T-helper 17 cell (primary cell): ENCODE measurements around the gene TMTC4. TPM values are rescaled to one million over a fixed set of nuclear protein-coding genes. Genes with fewer than 3 reads are reported as not detected.
A peak's percentile ranks its signal among the peaks of the same experiment; 100 is the strongest.
"Not testable (repeated sequence)": the region's sequence is repeated elsewhere in the genome, so short reads cannot be mapped to it uniquely, and the experiment has no call there.

Experiments
- ATAC-seq: fragments of 150-1000 bp; cut with Tn5 transposase; 2 replicates; pipeline ENCODE4 v1.10.0; 2021; ENCODE audit warnings: mild to moderate bottlenecking, moderate library complexity
- DNase-seq, 3 donors: peaks; one replicate each; pipeline versions ENCODE4 v3.0.0 to v3.0.0-alpha.2; 2020 to 2021
- H3K9me3 ChIP-seq: one replicate; pipeline ENCODE4 v1.7.0; 2013; ENCODE audit warnings: low read length, mild to moderate bottlenecking; ENCODE audit not compliant: control insufficient read depth, poor library complexity, severe bottlenecking
- H3K27ac Mint-ChIP-seq: one replicate; pipeline ENCODE4 v1.8.0; 2022; ENCODE audit warnings: mild to moderate bottlenecking, moderate library complexity, mixed read lengths
- H3K27me3 Mint-ChIP-seq: one replicate; pipeline ENCODE4 v1.8.0; 2022; ENCODE audit warnings: mixed read lengths
- H3K36me3 Mint-ChIP-seq: one replicate; pipeline ENCODE4 v1.8.0; 2022; ENCODE audit warnings: low read depth, mixed read lengths
- H3K4me1 Mint-ChIP-seq: one replicate; pipeline ENCODE4 v1.8.0; 2022; ENCODE audit warnings: mild to moderate bottlenecking, mixed read lengths
- H3K4me3 Mint-ChIP-seq: one replicate; pipeline ENCODE4 v1.8.0; 2022; ENCODE audit warnings: mild to moderate bottlenecking, moderate library complexity, mixed read lengths
- total RNA-seq, 4 donors: library from RNA in 2 of 4; stranded (reverse) in 2 of 4; gene quantifications; one replicate each; pipeline ENCODE4 v1.2.3 and lab custom pipeline; 2022 to 2026

The TMTC4 gene
- total RNA-seq, 2 donors from 2014 or later: 13.7 to 14.4 TPM

GRCh38 chr13:100677128-100677527 is 2.5 kb upstream of the TMTC4 start:
- H3K27ac Mint-ChIP-seq, DNase-seq, H3K36me3 Mint-ChIP-seq, ATAC-seq, H3K9me3 ChIP-seq, H3K4me3 Mint-ChIP-seq, H3K27me3 Mint-ChIP-seq: not testable (repeated sequence)
- H3K4me1 Mint-ChIP-seq: peaks cover 25% of the 10 kb centered on the region

GRCh38 chr13:100675661-100676129 is 1.1 kb upstream of the TMTC4 start:
- peaks cover 28% of the 10 kb centered on the region for H3K4me1 Mint-ChIP-seq
- H3K9me3 ChIP-seq: no peaks in the 10 kb centered on the region
- ATAC-seq: no peak
- peak overlapping the region; percentile 96 for H3K4me3 Mint-ChIP-seq
- peaks cover 11% of the 10 kb centered on the region for H3K36me3 Mint-ChIP-seq
- H3K27me3 Mint-ChIP-seq: no peaks in the 10 kb centered on the region
- peak overlapping the region; percentile 88 for H3K27ac Mint-ChIP-seq
- no peak for DNase-seq

GRCh38 chr13:100674872-100675660 is 471 bp upstream of the TMTC4 start:
- H3K9me3 ChIP-seq: no peaks in the 10 kb centered on the region
- Mint-ChIP-seq H3K4me1 (peaks cover 32% of the 10 kb centered on the region), H3K27ac (peak overlapping the region; percentile 88), H3K36me3 (peaks cover 11% of the 10 kb centered on the region), H3K27me3 (no peaks in the 10 kb centered on the region), H3K4me3 (peak overlapping the region; percentile 96)
- ATAC-seq: peak; percentile 95
- peak; percentile 99 to 100 (median 99) for DNase-seq

- peaks cover 32% of the 10 kb centered on the region for H3K4me1 Mint-ChIP-seq
Observed at GRCh38 chr13:100673713-100674571, 653 bp downstream of the TMTC4 start.

GRCh38 chr13:100673376-100673712 is 1.3 kb downstream of the TMTC4 start:
- no peaks in the 10 kb centered on the region for H3K27me3 Mint-ChIP-seq
- no peak for DNase-seq
- no peaks in the 10 kb centered on the region for H3K9me3 ChIP-seq
- H3K27ac Mint-ChIP-seq: peak overlapping the region; percentile 92
- H3K4me3 Mint-ChIP-seq: peak overlapping the region; percentile 97
- H3K36me3 Mint-ChIP-seq: peaks cover 9% of the 10 kb centered on the region
- ATAC-seq: no peak
- peaks cover 32% of the 10 kb centered on the region for H3K4me1 Mint-ChIP-seq

More at GRCh38 chr13:100673713-100674571, 653 bp downstream of the TMTC4 start:
- H3K27me3 Mint-ChIP-seq: no peaks in the 10 kb centered on the region
- peaks cover 13% of the 10 kb centered on the region for H3K36me3 Mint-ChIP-seq
- H3K27ac Mint-ChIP-seq: peak overlapping the region; percentile 92
- DNase-seq (peak in 2 of 3 donors; percentile 13 to 23), ATAC-seq (peak; percentile 16)
- H3K4me3 Mint-ChIP-seq: peak overlapping the region; percentile 97
- no peaks in the 10 kb centered on the region for H3K9me3 ChIP-seq

- Mint-ChIP-seq H3K27me3 (no peaks in the 10 kb centered on the region), H3K36me3 (peaks cover 9% of the 10 kb centered on the region), H3K4me3 (no peak overlapping the region), H3K4me1 (peaks cover 32% of the 10 kb centered on the region), H3K27ac (no peak overlapping the region)
- ATAC-seq (no peak), DNase-seq (no peak)
- H3K9me3 ChIP-seq: no peaks in the 10 kb centered on the region
Observed at GRCh38 chr13:100671389-100672182, 3.0 kb downstream of the TMTC4 start.

GRCh38 chr13:100668408-100668807 is 6.2 kb downstream of the TMTC4 start:
- no peak for DNase-seq
- ATAC-seq: no peak
- Mint-ChIP-seq H3K36me3 (peaks cover 7% of the 10 kb centered on the region), H3K27me3 (no peaks in the 10 kb centered on the region), H3K4me3 (no peak overlapping the region), H3K4me1 (peaks cover 19% of the 10 kb centered on the region), H3K27ac (peak overlapping the region; percentile 29)
- no peaks in the 10 kb centered on the region for H3K9me3 ChIP-seq

GRCh38 chr13:100667894-100668293 is 6.7 kb downstream of the TMTC4 start:
- H3K36me3 Mint-ChIP-seq: peaks cover 10% of the 10 kb centered on the region
- no peak overlapping the region for H3K27ac Mint-ChIP-seq

GRCh38 chr13:100666124-100666523 is 8.5 kb downstream of the TMTC4 start:
- Mint-ChIP-seq H3K36me3 (peaks cover 11% of the 10 kb centered on the region), H3K4me1 (peaks cover 12% of the 10 kb centered on the region), H3K27me3 (no peaks in the 10 kb centered on the region), H3K4me3 (no peak overlapping the region), H3K27ac (no peak overlapping the region)
- ATAC-seq (no peak), DNase-seq (no peak)
- H3K9me3 ChIP-seq: no peaks in the 10 kb centered on the region

More at GRCh38 chr13:100667894-100668293, 6.7 kb downstream of the TMTC4 start:
- Mint-ChIP-seq H3K27me3 (no peaks in the 10 kb centered on the region), H3K4me3 (no peak overlapping the region), H3K4me1 (peaks cover 15% of the 10 kb centered on the region)
- ATAC-seq (no peak), DNase-seq (no peak)
- no peaks in the 10 kb centered on the region for H3K9me3 ChIP-seq

- H3K36me3 Mint-ChIP-seq: peaks cover 11% of the 10 kb centered on the region
- H3K9me3 ChIP-seq: no peaks in the 10 kb centered on the region
- peak overlapping the region; percentile 47 for H3K27ac Mint-ChIP-seq
- no peaks in the 10 kb centered on the region for H3K27me3 Mint-ChIP-seq
- H3K4me3 Mint-ChIP-seq: no peak overlapping the region
- H3K4me1 Mint-ChIP-seq: peaks cover 9% of the 10 kb centered on the region
- DNase-seq (no peak), ATAC-seq (no peak)
Observed at GRCh38 chr13:100665403-100665802, 9.2 kb downstream of the TMTC4 start.

GRCh38 chr13:100664171-100664900 is 10.3 kb downstream of the TMTC4 start:
- DNase-seq: no peak
- H3K4me1 Mint-ChIP-seq: peaks cover 11% of the 10 kb centered on the region
- H3K27me3 Mint-ChIP-seq: no peaks in the 10 kb centered on the region
- no peaks in the 10 kb centered on the region for H3K9me3 ChIP-seq
- ATAC-seq: no peak
- H3K4me3 Mint-ChIP-seq: no peak overlapping the region
- H3K36me3 Mint-ChIP-seq: peaks cover 11% of the 10 kb centered on the region
- H3K27ac Mint-ChIP-seq: no peak overlapping the region

- H3K4me3 Mint-ChIP-seq: no peak overlapping the region
- H3K27me3 Mint-ChIP-seq: no peaks in the 10 kb centered on the region
- peaks cover 18% of the 10 kb centered on the region for H3K4me1 Mint-ChIP-seq
- DNase-seq: no peak
- H3K27ac Mint-ChIP-seq: peak overlapping the region; percentile 67
- no peaks in the 10 kb centered on the region for H3K9me3 ChIP-seq
- ATAC-seq: no peak
- peaks cover 13% of the 10 kb centered on the region for H3K36me3 Mint-ChIP-seq
Observed at GRCh38 chr13:100662468-100663211, 12.0 kb downstream of the TMTC4 start.
